Heart left ventricle (tissue), 13 donors: ENCODE data around the gene SERTAD2.

Experiments
- POLR2A ChIP-seq, 2 donors: fragments of 450-650 bp; IDR thresholded peaks; one replicate each; pipeline ENCODE4 v1.6.1; 2017; ENCODE audit warnings: antibody characterized with exemption in 2 of 2, mild to moderate bottlenecking in 2 of 2, moderate library complexity in 2 of 2
- TF ChIP-seq, protein P1 (sequence below), 12 donors: fragments of 200-600 bp; sonication (generic) in 4 of 12; IDR thresholded peaks; one replicate each; pipeline versions ENCODE4 v1.5.0 to v1.8.0; 2018 to 2022; ENCODE audit warnings: antibody characterized with exemption in 12 of 12, mild to moderate bottlenecking in 5 of 12
- donor health status: ischemic (EF 13 %, LVEDD 7.1; RV severe dilation, severe dysfunction).
- donor health status: DM: no; HTN: yes; CAD: no.
- donor health status: DM: no; HTN: no; CAD: no.
- donor health status: ischemic (EF 25% LVEDD 6.9; RV normal size, moderate dysfunction).
- donor health status: ischemic (EF 25% LVEDD 5.7; RV mildly dilated, moderate dysfunction).
- donor health status: ischemic (EF 35%, LVEDD 5.7; RV mildly dilated, moderate dysfunction).
- donor health status: nonischemic (EF 11% LVEDD 7.7; RV severe dilation, severe dysfunction).
- donor health status: DM: yes; HTN: yes; CAD: no.
- donor health status: PGD.
- donor health status: ischemic (EF 29% LVEDD 5.4; RV normal size, mild dysfunction).
- donor health status: nonischemic (EF 23%, LVEDD 6.1; RV moderate dilation, normal function).

DNA sequence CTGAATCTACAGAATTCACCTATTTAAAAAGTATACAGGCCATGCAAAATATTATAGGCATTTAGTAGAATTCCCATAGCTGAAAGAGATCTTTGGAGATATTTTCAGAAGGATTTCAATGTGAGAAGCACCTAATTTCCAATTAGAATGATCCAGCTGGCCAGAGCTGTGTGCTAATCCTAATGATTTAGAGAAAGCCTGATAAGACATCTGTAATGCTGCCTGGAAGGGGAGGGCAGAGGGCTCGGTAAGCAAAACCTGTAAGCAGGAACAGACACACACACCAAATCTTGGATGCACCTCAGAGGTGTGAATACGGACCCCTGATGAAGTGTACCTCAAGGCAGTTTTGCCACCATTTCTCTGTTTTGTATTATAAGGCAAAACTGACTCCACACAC is 14.0 kb downstream of the SERTAD2 start:
- TF ChIP-seq, protein P1, sequence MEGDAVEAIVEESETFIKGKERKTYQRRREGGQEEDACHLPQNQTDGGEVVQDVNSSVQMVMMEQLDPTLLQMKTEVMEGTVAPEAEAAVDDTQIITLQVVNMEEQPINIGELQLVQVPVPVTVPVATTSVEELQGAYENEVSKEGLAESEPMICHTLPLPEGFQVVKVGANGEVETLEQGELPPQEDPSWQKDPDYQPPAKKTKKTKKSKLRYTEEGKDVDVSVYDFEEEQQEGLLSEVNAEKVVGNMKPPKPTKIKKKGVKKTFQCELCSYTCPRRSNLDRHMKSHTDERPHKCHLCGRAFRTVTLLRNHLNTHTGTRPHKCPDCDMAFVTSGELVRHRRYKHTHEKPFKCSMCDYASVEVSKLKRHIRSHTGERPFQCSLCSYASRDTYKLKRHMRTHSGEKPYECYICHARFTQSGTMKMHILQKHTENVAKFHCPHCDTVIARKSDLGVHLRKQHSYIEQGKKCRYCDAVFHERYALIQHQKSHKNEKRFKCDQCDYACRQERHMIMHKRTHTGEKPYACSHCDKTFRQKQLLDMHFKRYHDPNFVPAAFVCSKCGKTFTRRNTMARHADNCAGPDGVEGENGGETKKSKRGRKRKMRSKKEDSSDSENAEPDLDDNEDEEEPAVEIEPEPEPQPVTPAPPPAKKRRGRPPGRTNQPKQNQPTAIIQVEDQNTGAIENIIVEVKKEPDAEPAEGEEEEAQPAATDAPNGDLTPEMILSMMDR (IDR thresholded peaks at IDR 0.05): no peak
- TF ChIP-seq POLR2A (IDR thresholded peaks at IDR 0.05): no peak
